ENCODE measurements around the gene FHIP1B.

The FHIP1B gene

GRCh38 chr11:6199174-6199810 lies 35.1 kb downstream of the FHIP1B start, which contains the start of gene OR52W1:
Gene OR52W1, plus strand, starts transcription at chr11:6199224. Its CDS starts 0 bp downstream, at chr11:6199224.
- DNase-seq: no peak

GRCh38 chr11:6197466-6198200 lies 36.8 kb downstream of the FHIP1B start:
- no peak for DNase-seq

GRCh38 chr11:6196396-6196795 lies 38.0 kb downstream of the FHIP1B start:
- DNase-seq: no peak

- no peak for DNase-seq
These were observed 40.3 kb downstream of the FHIP1B start for GRCh38 chr11:6194065-6194581.

GRCh38 chr11:6191742-6192141 lies 42.7 kb downstream of the FHIP1B start:
- DNase-seq: no peak

- DNase-seq: no peak
These were observed 59.0 kb downstream of the FHIP1B start for GRCh38 chr11:6175440-6175839.

GRCh38 chr11:6170226-6170625 lies 64.2 kb downstream of the FHIP1B start, which contains the start of gene OR52B2:
Gene OR52B2, minus strand, starts transcription at chr11:6170326. Its CDS starts 0 bp downstream, at chr11:6170326.
- DNase-seq: no peak
